Hepatic stellate cell (primary cell): ENCODE results near the gene MPPED1.

ENCODE experiments used
- DNase-seq: peaks from one replicate; pipeline ENCODE4 v3.0.0; 2011; ENCODE audit warnings: low spot score

MPPED1 gene

GRCh38 chr22:43542681-43543521 lies 131.1 kb downstream of the MPPED1 start:
- no peak for DNase-seq

GRCh38 chr22:43543522-43544288 lies 131.9 kb downstream of the MPPED1 start:
- DNase-seq, result no peak

GRCh38 chr22:43544289-43544673 lies 132.5 kb downstream of the MPPED1 start:
- DNase-seq, result no peak

GRCh38 chr22:43546186-43546585 lies 134.4 kb downstream of the MPPED1 start:
- DNase-seq, result no peak

GRCh38 chr22:43550024-43550620 lies 138.3 kb downstream of the MPPED1 start:
- DNase-seq, result no peak

- DNase-seq, result no peak
Measured at GRCh38 chr22:43550672-43551071, 138.9 kb downstream of the MPPED1 start.

GRCh38 chr22:43553451-43554258 lies 141.8 kb downstream of the MPPED1 start:
- no peak for DNase-seq

- no peak for DNase-seq
Measured at GRCh38 chr22:43554259-43554636, 142.4 kb downstream of the MPPED1 start.

- DNase-seq, result no peak
Measured at GRCh38 chr22:43554694-43555365, 143.0 kb downstream of the MPPED1 start.

GRCh38 chr22:43555561-43556515 lies 144.0 kb downstream of the MPPED1 start:
- no peak for DNase-seq
